Activated CD4-positive, alpha-beta T cell treated with anti-CD3 and anti-CD28 coated beads, Interleukin-2, amount 50 U/mL, for 4 hours (primary cell): ENCODE data around the gene NUBPL.
"Not testable (repeated sequence)": the region's sequence is repeated elsewhere in the genome, so short reads cannot be mapped to it uniquely, and the experiment has no call there.

Experiments
- DNase-seq, 2 experiments: peaks; one replicate each; pipeline ENCODE4 v3.0.0-alpha.2; 2020

The NUBPL gene

DNA sequence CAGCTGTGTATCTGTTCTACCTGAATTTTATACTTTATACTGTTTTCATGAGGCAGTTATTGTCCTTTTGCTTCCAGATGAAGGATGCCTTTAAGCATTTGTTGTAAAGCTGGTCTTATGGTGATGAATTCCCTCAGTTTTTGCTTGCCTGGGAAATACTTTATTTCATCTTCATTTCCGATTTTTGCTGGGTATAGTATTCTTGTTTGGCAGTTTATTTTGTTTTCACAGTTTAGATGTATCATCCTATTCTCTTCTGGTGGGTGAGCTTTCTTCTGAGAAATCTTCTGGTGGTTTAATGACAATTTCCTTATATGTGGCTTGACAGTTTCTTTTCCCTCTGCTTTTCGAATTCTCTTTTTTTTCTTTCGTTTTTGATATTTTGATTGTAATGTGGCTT, 188.1 kb downstream of the NUBPL start:
- DNase-seq: no peak

DNA sequence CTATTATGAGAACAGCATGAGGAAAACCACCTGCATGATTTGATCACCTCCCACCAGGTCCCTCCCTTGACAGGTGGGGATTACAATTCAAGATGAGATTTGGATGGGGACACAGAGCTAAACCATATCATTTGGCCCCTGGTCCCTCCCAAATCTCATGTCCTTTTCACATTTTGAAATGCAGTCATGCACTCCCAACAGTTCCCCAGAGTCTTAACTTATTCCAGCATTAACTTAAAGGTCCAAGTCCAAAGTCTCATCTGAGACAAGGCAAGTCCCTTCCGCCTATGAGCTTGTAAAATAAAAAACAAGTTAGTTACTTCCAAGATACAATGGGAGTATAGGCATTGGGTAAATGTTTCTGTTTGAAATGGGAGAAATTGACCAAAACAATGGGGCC, 189.8 kb downstream of the NUBPL start:
- DNase-seq: not testable (repeated sequence)

DNA sequence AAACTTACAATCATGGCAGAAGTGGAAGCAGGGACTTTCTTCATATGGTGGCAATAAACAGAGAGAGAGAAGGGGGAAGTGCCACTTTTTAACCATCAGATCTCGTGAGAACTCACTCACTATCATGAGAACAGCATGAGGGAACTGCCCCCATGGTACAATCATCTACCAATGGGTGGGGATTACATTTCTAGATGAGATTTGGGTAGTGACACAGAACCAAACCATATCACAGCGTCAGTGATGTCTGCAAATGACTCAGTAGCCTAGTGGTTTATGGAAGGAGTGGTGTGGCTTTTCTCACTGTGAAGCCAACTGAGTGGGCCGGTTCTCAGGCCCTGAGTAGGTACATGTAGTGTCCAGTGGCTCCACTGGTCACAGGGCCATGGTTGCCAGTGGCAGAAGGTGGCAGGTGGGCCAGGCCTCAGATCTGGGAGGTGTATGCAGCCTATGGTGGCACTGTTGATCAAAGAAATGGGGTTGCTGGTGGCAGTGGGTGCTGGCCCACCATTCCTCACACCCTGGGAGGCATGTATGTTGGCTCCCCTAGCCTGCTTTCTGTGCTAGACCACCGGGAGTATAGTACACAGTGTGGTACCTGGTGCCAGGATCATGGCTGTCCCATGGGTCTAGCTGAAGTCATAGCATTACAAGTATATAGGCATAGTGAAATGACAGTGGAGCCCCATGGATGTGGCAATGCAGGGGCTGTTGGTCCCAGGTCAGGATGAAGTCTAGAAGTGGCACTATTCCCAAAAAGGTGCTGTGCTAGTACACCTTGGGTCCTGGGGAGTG, 191.9 kb downstream of the NUBPL start:
- DNase-seq: no peak

DNA sequence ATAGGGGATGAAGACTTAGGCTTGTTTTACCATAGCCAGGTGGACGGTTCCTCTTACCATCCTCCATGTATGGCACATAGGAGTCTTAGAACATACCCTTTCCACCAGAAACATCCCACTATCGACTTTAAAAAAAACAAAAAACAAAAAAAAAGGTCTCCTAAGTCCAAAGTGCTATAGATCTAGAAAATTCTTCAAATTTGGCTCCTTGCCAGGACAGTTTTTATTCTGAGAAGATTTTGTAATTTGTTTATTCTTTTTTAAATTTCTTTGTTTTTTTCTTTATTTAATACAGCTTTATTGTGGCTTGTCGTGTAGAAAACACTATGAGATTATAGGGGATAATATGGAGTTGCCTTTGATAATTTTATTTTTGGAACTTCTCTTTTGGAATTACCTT, 197.7 kb downstream of the NUBPL start:
- no peak for DNase-seq

DNA sequence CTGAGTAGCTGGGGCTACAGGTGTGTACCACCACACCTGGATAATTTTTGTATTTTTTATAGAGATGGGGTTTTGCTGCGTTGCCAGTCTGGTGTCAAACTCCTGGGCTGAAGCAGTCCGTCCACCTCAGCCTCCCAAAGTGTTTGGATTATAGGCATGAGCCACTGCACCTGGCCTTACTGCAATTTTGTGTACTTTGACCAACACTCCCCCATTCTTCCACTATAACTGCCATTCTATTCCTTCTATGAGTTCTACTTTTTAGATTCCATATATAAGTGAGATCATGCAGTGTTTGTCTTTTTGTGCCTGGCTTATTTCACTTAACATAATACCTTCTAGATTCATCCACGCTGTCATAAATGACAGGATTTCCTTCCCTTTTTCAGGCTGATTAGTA, 199.1 kb downstream of the NUBPL start:
- DNase-seq: no peak

DNA sequence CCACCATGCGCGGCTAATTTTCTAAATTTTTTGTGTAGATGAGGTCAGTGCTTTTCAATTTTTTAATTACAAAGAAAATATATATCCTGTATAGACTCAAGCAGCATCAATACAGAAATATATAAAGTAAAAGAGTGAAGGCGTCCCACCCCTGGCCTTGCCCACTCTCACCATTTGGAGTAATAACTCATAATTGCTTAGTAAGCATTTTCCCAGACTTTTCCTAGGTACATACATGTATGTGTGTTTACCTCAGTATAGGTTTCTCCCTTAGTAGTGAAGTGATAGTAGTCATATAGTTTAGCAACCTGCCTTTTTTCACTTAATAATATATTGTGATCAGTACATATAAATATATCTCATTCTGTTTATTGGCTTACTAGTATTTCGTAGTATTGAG, 200.1 kb downstream of the NUBPL start:
- DNase-seq: no peak

DNA sequence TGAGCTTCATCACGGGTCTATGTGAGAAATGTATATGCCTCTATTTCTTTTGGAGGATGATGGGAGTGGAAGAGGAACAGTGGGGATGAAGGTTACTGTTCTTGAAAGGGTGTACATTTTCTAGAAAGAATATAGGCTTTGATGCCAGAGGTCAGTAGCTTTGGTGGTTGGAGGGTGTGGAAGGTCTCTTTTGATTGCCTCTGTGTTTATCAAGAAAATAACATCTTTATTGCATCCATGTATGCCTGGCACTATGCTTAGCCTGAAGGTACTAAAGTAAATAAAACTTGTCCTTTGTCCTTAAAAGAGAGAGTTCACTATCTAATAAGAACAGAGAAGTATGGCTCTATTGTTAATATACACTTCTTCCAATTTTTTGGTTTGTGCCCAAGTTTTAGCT, 201.8 kb downstream of the NUBPL start:
- DNase-seq: no peak

DNA sequence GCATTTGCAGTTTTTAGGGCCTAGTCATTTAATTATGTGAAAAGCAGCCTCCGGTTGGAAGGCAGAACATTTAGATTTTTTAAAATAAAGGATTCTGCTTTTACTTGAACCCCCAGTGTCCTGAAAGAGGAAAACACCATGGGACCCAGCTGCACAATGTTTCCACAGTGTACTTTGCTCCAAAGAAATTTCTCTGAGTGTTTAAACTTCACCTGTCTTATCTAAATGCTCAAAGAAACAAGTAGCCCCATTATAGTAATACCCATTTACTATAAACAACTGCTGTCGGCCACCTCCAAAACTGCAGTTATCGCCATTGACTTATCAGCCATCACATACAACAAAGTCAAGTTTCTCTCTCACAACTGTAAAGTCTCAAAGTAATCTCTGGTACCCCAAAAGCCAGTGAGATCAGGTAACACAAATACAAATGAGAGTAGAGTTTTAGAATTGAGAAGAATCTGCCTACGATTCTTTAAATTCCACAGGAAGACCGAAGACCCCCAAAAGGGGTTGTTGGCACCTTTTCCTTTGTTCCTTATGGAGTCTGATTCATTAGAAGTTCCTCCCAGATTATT, 205.2 kb downstream of the NUBPL start:
- no peak for DNase-seq

DNA sequence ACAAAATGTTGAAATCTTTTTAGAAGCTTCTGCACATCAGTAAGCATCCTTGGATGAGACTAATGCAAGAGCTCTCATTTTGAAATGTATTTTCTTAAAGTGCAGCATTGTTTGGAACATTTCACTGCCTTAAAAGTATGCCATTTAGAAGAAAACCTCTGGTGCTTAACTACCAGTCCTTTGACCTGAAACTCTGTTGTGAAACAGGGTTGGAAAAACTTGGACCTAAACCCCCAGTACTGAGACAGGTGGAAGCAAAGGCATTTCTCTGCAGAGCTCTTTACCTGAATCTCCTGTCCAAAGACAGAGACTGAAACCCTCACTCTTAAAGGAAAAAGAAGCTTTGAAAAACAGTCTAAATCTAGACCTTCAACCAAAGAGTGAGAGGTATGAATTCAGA, 207.2 kb downstream of the NUBPL start:
- no peak for DNase-seq

DNA sequence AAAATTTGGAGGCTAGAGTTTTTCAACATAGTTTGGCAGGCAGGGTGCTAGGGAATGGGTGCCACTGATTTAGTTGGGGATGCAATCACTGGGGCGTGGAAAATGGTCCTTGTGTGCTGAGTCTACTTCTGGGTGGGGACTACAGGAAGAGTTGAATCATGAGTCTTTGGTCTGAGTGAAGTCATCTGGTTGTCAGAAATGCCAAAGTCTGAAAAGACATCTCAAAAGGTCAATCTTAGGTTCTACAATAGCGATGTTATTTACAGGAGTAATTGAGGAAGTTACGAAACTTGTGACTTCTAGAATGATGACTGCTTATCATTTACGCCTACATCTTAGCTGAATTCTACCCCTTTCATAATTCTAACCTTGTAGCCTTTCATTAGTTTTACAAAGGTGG, 209.1 kb downstream of the NUBPL start:
- no peak for DNase-seq

DNA sequence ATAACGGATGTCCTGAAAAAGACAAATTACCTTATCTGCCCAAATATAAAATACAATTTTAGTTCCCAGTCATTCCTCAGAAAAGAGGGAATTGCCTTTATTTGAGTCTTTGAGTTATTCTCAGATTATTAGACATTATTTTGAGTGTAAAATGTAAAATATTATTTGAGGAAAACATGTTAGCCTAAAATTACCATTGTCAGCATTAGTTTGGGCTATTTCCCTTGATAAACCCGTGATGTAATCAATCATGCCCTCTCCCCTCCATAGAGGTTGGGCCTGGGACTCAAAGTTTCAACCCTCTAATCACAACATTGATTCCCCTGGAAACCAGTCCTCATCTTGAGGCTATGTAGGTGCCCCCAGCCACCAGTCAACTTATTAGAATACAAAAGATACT, 213.4 kb downstream of the NUBPL start:
- DNase-seq: no peak

DNA sequence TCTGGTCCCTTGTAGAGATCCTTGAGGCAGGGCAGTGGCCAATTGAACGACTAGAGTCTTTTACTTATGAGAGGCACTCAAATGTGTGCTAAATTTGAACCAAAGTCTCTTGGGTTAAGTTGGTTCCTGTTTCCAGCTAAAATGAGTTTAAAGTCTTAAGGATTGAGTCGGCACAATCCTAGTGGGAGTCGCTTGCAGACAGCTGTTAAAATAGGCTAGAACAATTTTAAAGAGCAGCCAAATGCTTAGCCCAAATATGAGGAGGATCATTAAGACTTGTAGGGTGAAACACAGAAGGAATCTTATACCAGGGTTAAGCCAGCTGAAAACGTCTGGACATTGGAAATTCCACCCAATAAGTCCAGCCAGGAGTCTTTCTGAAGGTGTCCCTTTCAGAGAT, 216.1 kb downstream of the NUBPL start:
- DNase-seq: no peak

DNA sequence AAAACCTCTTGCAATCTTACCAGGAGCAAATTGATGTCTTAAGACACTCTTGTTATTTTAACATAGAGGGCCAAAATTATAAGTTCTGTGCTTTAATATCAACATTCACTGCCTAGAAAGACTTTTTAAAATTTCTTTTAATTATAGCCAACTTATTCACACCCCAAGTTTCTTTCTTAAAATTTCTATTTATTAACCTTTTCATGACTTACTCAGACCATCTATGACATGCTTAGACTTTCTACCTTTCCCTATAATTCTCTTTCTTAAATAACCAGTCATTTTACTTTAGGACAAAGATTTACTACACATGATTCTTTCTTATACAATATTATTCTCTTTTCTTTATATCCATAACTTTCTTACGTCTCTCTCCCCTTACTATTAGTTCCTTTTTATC, 220.4 kb downstream of the NUBPL start:
- no peak for DNase-seq

DNA sequence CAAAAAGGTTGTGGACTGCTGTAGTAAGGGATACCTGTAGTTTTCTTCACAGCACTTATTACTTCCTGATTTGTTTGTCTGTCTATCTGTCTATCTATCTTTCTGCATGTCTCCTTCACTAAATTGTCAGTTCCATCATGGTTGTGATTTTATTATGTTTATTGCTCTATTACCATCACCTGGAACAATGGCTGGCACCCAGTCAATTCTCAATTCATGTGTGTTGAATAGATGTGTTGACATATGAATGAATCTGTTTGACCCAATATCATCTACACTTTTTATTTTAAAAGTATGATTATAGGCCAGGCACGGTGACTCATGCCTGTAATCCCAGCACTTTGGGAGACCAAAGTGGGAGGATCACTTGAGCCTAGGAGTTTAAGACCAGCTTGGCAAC, 224.4 kb downstream of the NUBPL start:
- no peak for DNase-seq

DNA sequence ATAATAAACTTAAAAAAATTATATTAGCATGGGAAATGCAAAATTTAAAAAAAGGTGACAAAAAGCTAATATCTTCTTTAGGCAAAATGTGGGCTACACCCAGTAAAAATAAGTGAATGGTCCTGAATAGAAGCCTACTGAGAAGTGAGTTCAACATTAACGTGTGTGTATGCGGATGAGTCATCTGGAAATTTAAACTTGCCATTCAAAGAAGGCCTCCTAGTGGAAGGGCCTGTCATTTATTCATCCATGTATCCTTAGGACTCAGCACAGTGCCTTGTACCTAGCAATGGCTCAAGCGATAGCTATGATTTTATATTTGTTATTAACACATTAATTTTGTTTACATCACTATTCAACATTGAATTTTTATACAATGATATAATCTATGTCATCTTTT, 226.2 kb downstream of the NUBPL start:
- no peak for DNase-seq

DNA sequence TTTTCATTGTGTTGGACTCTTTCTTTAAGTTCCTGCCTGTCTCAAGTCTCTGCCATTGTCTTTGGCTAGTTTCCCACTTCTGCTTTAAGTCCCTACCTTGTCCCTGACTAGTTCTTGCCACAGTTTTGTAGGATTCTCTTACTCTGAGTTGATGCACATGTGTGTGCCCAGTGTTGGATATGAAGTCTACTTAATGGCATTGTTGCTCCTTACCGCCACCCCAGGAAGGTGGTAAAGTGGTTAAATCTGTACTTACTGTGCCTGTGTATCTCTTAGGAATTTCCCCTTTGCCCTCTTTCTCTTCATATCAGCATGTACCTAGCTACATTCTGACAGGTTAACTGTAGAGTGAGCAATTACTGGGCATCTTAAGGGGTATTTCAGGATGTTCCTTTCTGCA, 227.1 kb downstream of the NUBPL start:
- DNase-seq: no peak

DNA sequence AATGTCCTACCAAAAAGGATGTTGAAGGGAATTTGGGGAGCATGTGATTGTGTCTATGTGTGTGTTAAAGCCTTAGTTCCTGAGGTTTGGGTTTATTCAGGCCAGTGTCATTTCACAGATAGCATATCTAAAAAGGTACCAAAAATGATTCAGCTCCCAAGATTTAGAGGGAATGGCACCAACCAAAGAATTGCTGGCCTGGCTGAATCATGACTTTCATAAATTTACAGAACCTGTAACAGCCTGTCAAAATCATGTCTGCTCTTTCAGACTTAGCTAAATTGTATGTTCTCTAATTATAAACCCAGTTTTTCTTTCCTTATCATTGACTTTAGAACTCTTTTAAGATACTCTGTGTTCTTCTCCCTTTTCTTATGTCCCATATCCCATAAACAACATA, 231.5 kb downstream of the NUBPL start:
- DNase-seq: no peak

DNA sequence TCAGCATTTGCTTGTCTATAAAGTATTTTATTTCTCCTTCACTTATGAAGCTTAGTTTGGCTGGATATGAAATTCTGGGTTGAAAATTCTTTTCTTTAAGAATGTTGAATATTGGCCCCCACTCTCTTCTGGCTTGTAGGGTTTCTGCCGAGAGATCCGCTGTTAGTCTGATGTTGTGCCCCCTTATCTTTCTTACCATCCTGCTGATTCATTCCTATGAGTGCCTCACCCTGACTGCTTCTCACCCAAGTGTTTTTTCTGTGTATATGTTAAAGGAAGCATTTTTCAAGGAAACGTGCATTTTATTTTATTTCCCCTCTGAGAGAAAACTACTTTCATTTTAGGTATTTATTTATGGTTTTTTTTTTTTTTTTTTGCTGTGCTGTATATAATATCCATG, 236.7 kb downstream of the NUBPL start:
- not testable (repeated sequence) for DNase-seq

DNA sequence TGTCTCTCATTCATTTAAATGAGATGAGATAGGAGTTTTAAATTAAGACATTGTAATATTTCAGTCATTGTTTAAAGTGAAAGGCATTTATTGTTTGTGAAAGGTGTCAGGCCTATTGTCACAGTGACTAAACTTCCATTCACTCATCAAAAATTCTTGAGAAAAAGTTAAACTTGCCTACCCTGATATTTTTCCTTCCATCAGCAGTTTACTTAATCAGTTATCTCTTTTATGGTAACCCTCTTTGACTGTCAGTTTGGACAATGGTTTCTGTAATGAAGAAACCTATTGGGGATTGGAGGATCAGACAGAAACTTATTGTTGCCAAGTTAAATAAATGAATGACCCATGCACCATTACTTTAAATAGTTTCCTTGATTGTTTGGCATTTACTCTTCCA, 241.6 kb downstream of the NUBPL start:
- no peak for DNase-seq

DNA sequence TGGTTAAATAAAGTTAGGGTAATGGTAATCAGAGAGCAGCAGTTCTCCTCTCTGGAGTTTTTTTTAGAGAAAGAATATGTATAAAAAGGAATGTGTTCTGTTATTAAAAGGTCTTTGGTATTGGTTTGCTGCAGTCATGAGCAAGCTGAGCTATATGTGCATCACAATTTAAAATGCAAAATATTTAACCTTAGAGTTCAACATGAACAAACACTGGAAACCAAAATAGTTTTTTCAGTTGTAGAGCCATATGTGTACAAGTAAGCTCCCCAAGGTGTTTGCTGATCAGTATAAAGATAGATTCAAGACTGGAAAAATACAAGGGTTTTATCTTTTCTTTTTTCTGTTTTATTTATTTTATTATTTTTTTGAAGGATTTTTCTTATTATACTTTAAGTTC, 245.0 kb downstream of the NUBPL start:
- DNase-seq: no peak

DNA sequence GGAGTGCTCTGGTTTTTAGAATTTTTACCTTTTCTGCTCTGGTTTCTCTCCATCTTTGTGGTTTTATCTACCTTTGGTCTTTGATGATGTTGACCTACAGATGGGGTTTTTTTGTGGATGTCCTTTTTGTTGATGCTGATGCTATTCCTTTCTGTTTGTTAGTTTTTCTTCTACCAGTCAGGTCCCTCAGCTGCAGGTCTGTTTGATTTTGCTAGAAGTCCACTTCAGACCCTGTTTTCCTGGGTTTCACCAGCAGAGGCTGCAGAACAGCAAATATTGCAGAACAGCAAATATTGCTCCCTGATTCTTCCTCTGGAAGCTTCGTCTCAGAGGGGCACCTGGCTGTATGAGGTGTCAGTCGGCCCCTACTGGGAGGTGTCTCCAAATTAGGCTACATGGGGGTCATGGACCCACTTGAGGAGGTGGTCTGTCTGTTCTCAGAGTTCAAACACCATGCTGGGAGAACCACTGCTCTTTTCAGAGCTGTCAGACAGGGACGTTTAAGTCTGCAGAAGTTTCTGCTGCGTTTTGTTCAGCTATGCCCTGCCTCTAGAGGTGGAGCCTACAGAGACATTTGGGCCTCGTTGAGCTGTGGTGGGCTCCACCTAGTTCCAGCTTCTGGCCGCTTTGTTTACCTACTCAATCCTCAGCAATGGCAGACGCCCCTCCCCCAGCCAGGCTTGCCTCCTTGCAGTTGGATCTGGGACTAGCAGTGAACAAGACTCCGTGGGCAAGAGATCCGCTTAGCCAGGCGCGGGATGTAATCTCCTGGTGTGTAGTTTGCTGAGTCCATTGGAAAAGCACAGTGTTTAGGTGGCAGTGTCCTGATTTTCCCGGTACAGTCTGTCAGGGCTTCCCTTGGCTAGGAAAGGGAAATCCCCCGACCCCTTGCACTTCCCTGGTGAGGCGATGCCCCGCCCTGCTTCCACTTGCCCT, 250.8 kb downstream of the NUBPL start:
- DNase-seq: not testable (repeated sequence)

DNA sequence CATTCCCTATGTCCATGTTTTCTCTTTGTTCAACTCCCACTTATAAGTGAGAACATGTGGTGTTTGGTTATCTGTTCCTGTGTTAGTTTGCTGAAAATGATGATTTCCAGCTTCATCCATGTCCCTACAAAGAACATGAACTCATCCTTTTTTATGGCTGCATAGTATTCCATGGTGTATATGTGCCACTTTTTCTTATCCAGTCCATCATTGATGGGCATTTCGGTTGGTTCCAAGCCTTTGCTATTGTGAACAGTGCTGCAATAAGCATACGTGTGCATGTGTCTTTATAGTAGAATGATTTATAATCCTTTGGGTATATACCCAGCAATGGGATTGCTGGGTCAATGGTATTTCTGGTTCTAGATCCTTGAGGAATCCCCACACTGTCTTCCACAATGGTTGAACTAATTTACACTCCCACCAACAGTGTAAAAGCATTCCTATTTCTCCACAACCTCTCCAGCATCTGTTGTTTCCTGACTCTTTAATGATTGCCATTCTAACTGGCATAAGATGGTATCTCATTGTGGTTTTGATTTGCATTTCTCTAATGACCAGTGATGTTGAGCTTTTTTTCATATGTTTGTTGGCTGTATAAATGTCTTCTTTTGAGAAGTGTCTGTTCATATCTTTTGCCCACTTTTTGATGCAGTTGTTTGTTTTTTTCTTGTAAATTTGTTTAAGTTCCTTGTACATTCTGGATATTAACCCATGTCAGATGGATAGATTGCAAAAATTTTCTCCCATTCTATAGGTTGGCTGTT, 252.7 kb downstream of the NUBPL start:
- not testable (repeated sequence) for DNase-seq

DNA sequence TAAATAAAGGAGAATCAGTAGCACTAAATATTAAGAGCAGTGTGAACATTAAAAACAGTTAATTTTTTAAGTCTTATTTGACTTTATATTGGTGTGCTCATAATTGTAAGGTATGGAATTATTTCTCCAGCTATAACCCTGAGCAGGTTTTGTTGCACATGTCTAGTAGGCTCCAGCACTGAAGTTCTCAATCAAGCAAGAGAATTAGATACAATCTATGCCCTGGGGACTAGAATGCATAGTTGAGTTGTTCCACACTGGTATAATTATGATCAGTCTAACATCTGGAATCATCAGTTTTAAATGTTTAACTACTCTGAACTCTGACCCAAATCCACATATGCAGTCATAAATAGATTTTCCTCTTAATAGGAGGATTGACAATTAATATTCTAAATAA, 258.1 kb downstream of the NUBPL start:
- DNase-seq: no peak
